Endodermal cell (in vitro differentiated cells): ENCODE measurements around the gene KLHL40. TPM values are rescaled to one million over a fixed set of nuclear protein-coding genes. Genes with fewer than 3 reads are reported as not detected.

Experiments used
- DNase-seq: peaks from one replicate; pipeline ENCODE4 v3.0.0-alpha.2; 2017
- H3K27ac ChIP-seq: 2 replicates; pipeline ENCODE4 v1.5.1; 2013; ENCODE audit warnings: mild to moderate bottlenecking, low read depth, low read length, moderate library complexity
- H3K27me3 ChIP-seq: 2 replicates; pipeline ENCODE4 v1.6.1; 2013; ENCODE audit warnings: mild to moderate bottlenecking, low read length, moderate library complexity; ENCODE audit not compliant: insufficient read depth, control insufficient read depth, poor library complexity, severe bottlenecking
- H3K36me3 ChIP-seq: 2 replicates; pipeline ENCODE4 v1.7.0; 2013; ENCODE audit warnings: mild to moderate bottlenecking, low read length, moderate library complexity; ENCODE audit not compliant: control insufficient read depth, insufficient read depth
- H3K4me1 ChIP-seq: one replicate; pipeline ENCODE4 v1.7.0; 2013; ENCODE audit warnings: low read length; ENCODE audit not compliant: control insufficient read depth, insufficient read depth
- H3K4me3 ChIP-seq: 2 replicates; pipeline ENCODE4 v1.5.1; 2013; ENCODE audit warnings: mild to moderate bottlenecking, low read length, moderate library complexity
- H3K9ac ChIP-seq: 2 replicates; pipeline ENCODE4 v1.6.1; 2013; ENCODE audit warnings: mild to moderate bottlenecking, low read length, moderate library complexity; ENCODE audit not compliant: poor library complexity, severe bottlenecking; ENCODE audit errors: extremely low read depth
- H3K9me3 ChIP-seq: 2 replicates; pipeline ENCODE4 v1.6.1; 2013; ENCODE audit warnings: mild to moderate bottlenecking, low read length, moderate library complexity; ENCODE audit not compliant: control insufficient read depth
- H3K27ac Mint-ChIP-seq: 2 replicates; pipeline ENCODE4 v1.8.0; 2020; ENCODE audit warnings: mixed read lengths
- H3K27me3 Mint-ChIP-seq: 2 replicates; pipeline ENCODE4 v1.8.0; 2021; ENCODE audit warnings: mild to moderate bottlenecking, mixed read lengths; ENCODE audit not compliant: insufficient read depth
- H3K36me3 Mint-ChIP-seq: 2 replicates; pipeline ENCODE4 v1.8.0; 2020; ENCODE audit warnings: low read depth, mixed read lengths
- H3K4me1 Mint-ChIP-seq: 2 replicates; pipeline ENCODE4 v1.8.0; 2020; ENCODE audit warnings: mixed read lengths
- H3K4me3 Mint-ChIP-seq: 2 replicates; pipeline ENCODE4 v1.8.0; 2020; ENCODE audit warnings: mild to moderate bottlenecking, moderate library complexity, mixed read lengths
- H3K9me3 Mint-ChIP-seq: 2 replicates; pipeline ENCODE4 v1.8.0; 2020; ENCODE audit warnings: mild to moderate bottlenecking, mixed read lengths
- CTCF ChIP-seq: fragments of 200-600 bp; sonication (generic); conservative IDR thresholded peaks from 2 replicates; pipeline ENCODE4 v1.5.0; 2021; ENCODE audit warnings: antibody characterized with exemption, mild to moderate bottlenecking
- WGBS, 2 experiments: methylation state at CpG; one replicate each; pipeline versions ENCODE4 v1.1.5 to v1.1.7; 2013; ENCODE audit warnings: missing lambda C conversion rate in 2 of 2, mixed read lengths in 1 of 2; ENCODE audit not compliant: insufficient coverage in 1 of 2, insufficient read length in 1 of 2; 5-methylcytosine and 5-hydroxymethylcytosine counted together
- total RNA-seq, 2 donors: library from RNA; stranded (reverse); fragmentation: NEBNext Ultra II Directional in 1 of 2; extraction: Animal tissue kit (Norgen Biotek cat#: 25700) in 1 of 2; gene quantifications; 2 replicates in 1 of 2; 3 replicates in 1 of 2; pipeline ENCODE4 v1.2.1, GENCODE V29; 2021

KLHL40 gene
- total RNA-seq, 2 donors from 2014 or later = not detected

GRCh38 chr3:42705962-42706585, 20.7 kb downstream of the KLHL40 start:
- H3K4me3 ChIP-seq = no peak overlapping the region
- H3K36me3 ChIP-seq = no peaks in the 10 kb centered on the region
- H3K9me3 ChIP-seq = no peaks in the 10 kb centered on the region
- H3K36me3 Mint-ChIP-seq = no peaks in the 10 kb centered on the region
- no peaks in the 10 kb centered on the region for H3K9me3 Mint-ChIP-seq
- DNase-seq = no peak
- peaks cover 6% of the 10 kb centered on the region for H3K27me3 Mint-ChIP-seq
- no peaks in the 10 kb centered on the region for H3K27me3 ChIP-seq
- no peak overlapping the region for H3K27ac Mint-ChIP-seq
- WGBS, 2 experiments = 87 to 88% methylated on average over 7 to 10 of the region's 10 CpGs
- TF ChIP-seq CTCF = no peak
- H3K4me3 Mint-ChIP-seq = no peak overlapping the region
- H3K27ac ChIP-seq = no peak overlapping the region
- H3K4me1 ChIP-seq = no peaks in the 10 kb centered on the region
- H3K9ac ChIP-seq = no peak overlapping the region
- no peaks in the 10 kb centered on the region for H3K4me1 Mint-ChIP-seq

DNA sequence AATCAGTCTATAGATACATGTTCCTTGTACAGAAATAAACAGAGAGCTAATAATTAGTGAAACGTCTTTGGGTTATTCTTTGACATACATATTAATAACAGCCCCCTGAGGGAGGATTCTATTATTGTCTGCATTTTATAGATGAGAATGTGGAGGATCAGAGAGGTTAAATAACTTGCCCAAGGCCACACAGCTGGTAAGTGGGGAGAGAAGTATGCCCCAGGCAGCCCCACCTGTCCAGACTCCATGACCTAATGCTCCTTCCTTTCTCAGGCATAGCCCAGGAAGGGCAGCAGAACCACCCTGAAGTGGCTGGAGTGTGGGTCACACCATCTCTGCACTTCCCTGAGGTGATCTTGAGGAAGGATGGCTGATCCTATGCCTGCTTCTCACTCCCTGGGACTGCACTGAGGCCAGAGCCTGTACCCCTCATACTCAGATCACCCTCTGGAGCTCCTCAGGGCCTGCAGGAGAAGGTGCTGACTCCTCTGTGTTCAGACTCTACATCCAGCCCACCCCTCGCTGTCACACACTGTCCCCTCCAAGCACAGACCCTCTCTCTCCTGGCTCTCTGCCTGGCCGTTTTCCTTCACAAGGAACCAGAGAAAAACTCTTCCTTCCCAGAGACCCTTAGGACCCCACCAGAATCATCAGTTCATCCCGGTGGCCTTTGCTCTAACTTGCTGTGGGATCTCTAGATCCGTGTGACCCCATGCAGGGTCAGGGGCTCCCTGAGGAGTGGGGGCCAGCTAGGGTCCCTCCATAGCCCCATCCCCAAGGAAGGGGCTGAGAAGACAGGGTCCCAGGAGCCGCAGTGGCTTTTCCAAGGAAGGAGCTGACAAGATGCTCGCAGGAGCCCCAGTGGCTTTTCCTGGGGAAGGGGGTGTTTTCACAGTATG, 21.6 kb downstream of the KLHL40 start:
- Histone ChIP-seq H3K4me3 (no peak overlapping the region), H3K27me3 (no peaks in the 10 kb centered on the region), H3K9me3 (no peaks in the 10 kb centered on the region), H3K36me3 (no peaks in the 10 kb centered on the region), H3K4me1 (no peaks in the 10 kb centered on the region), H3K9ac (no peak overlapping the region), H3K27ac (no peak overlapping the region)
- Mint-ChIP-seq H3K36me3 (no peaks in the 10 kb centered on the region), H3K4me3 (no peak overlapping the region), H3K27me3 (peaks cover 6% of the 10 kb centered on the region), H3K9me3 (no peaks in the 10 kb centered on the region), H3K27ac (no peak overlapping the region), H3K4me1 (no peaks in the 10 kb centered on the region)
- 84 to 87% methylated on average over 3 to 7 of the region's 7 CpGs for WGBS, 2 experiments
- no peak for TF ChIP-seq CTCF
- no peak for DNase-seq

GRCh38 chr3:42707620-42708355, 22.5 kb downstream of the KLHL40 start:
- H3K27ac ChIP-seq = no peak overlapping the region
- no peak overlapping the region for H3K4me3 Mint-ChIP-seq
- no peak overlapping the region for H3K9ac ChIP-seq
- H3K27me3 Mint-ChIP-seq = peaks cover 6% of the 10 kb centered on the region
- H3K36me3 ChIP-seq = no peaks in the 10 kb centered on the region
- H3K4me1 Mint-ChIP-seq = no peaks in the 10 kb centered on the region
- TF ChIP-seq CTCF = no peak
- H3K4me3 ChIP-seq = no peak overlapping the region
- H3K9me3 Mint-ChIP-seq = no peaks in the 10 kb centered on the region
- 88 to 93% methylated on average over 4 to 8 of the region's 8 CpGs for WGBS, 2 experiments
- H3K27me3 ChIP-seq = no peaks in the 10 kb centered on the region
- no peaks in the 10 kb centered on the region for H3K9me3 ChIP-seq
- no peak for DNase-seq
- no peaks in the 10 kb centered on the region for H3K36me3 Mint-ChIP-seq
- H3K4me1 ChIP-seq = no peaks in the 10 kb centered on the region
- no peak overlapping the region for H3K27ac Mint-ChIP-seq
